ENCODE results near the gene KCNC4.

DNA sequence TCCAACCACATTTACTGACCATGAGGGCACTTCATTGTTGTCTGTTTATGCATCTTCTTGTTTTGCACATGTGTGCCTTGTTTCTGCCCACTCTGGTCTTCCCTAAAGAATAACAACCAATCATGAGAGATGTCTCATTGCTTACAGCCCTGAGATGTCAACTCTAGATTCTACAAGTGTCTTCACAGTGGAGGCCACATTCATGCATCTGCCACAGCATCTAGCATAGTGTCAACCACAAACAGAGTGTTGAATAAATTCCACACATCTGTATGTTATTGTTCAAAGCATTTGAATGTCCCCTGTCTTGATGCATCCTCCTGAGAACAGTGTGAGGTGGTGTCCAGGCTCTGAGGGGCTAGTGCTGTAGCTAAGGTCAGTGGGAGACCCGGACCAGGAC lies 43.1 kb downstream of the KCNC4 start:
- TF ChIP-seq, protein P1, sequence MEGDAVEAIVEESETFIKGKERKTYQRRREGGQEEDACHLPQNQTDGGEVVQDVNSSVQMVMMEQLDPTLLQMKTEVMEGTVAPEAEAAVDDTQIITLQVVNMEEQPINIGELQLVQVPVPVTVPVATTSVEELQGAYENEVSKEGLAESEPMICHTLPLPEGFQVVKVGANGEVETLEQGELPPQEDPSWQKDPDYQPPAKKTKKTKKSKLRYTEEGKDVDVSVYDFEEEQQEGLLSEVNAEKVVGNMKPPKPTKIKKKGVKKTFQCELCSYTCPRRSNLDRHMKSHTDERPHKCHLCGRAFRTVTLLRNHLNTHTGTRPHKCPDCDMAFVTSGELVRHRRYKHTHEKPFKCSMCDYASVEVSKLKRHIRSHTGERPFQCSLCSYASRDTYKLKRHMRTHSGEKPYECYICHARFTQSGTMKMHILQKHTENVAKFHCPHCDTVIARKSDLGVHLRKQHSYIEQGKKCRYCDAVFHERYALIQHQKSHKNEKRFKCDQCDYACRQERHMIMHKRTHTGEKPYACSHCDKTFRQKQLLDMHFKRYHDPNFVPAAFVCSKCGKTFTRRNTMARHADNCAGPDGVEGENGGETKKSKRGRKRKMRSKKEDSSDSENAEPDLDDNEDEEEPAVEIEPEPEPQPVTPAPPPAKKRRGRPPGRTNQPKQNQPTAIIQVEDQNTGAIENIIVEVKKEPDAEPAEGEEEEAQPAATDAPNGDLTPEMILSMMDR (IDR thresholded peaks at IDR 0.05): no peak
- no peak for TF ChIP-seq POLR2A (IDR thresholded peaks at IDR 0.05)

Data from right lobe of liver (tissue), 4 donors.